MM.1S (cell line): ENCODE results near the gene RFC2.

Source experiments
- DNase-seq: peaks from one replicate; pipeline ENCODE4 v3.0.0-alpha.2; 2015
- H2AFZ ChIP-seq: fragments of 300-600 bp; sonication (generic); 2 replicates; pipeline ENCODE4 v1.6.0; 2016; ENCODE audit warnings: antibody characterized with exemption, low read length
- H3F3A ChIP-seq: fragments of 300-600 bp; sonication (generic); 2 replicates; pipeline ENCODE4 v1.6.1; 2016; ENCODE audit warnings: mild to moderate bottlenecking, antibody characterized with exemption, low read length, moderate library complexity, mixed read lengths; ENCODE audit not compliant: insufficient read depth
- H3K27ac ChIP-seq: fragments of 300-600 bp; sonication (generic); 2 replicates; pipeline ENCODE4 v1.5.1; 2016; ENCODE audit warnings: mild to moderate bottlenecking, low read length
- H3K27me3 ChIP-seq: fragments of 300-600 bp; sonication (generic); replicated peaks from 2 replicates; pipeline ENCODE4 v1.6.0; 2016; ENCODE audit warnings: low read length; ENCODE audit not compliant: insufficient read depth
- H3K36me3 ChIP-seq: fragments of 300-600 bp; sonication (generic); replicated peaks from 2 replicates; pipeline ENCODE4 v1.6.1; 2016; ENCODE audit warnings: mild to moderate bottlenecking, low read length, mixed read lengths; ENCODE audit not compliant: insufficient read depth
- H3K4me1 ChIP-seq: fragments of 300-600 bp; sonication (generic); 2 replicates; pipeline ENCODE4 v1.6.1; 2016; ENCODE audit warnings: low read length, mixed read lengths
- H3K4me2 ChIP-seq: fragments of 300-600 bp; sonication (generic); 2 replicates; pipeline ENCODE4 v1.6.0; 2016; ENCODE audit warnings: low read depth, low read length
- H3K4me3 ChIP-seq: fragments of 300-600 bp; sonication (generic); 2 replicates; pipeline ENCODE4 v1.5.1; 2016; ENCODE audit warnings: low read length, mixed read lengths
- H3K79me2 ChIP-seq: fragments of 300-600 bp; sonication (generic); 2 replicates; pipeline ENCODE4 v1.6.1; 2016; ENCODE audit warnings: mixed run types, low read length, mixed read lengths
- H3K9ac ChIP-seq: fragments of 300-600 bp; sonication (generic); 2 replicates; pipeline ENCODE4 v1.6.1; 2016; ENCODE audit warnings: low read length, mixed read lengths
- H3K9me2 ChIP-seq: fragments of 300-600 bp; sonication (generic); replicated peaks from 2 replicates; pipeline ENCODE4 v1.6.1; 2016; ENCODE audit warnings: mild to moderate bottlenecking, low read length, mixed read lengths; ENCODE audit not compliant: insufficient read depth
- H3K9me3 ChIP-seq: fragments of 300-600 bp; sonication (generic); replicated peaks from 2 replicates; pipeline ENCODE4 v1.6.1; 2016; ENCODE audit warnings: mild to moderate bottlenecking, low read length, mixed read lengths; ENCODE audit not compliant: insufficient read depth
- H4K20me1 ChIP-seq: fragments of 300-600 bp; sonication (generic); 2 replicates; pipeline ENCODE4 v1.6.1; 2016; ENCODE audit warnings: mild to moderate bottlenecking, low read length, moderate library complexity, mixed read lengths; ENCODE audit not compliant: insufficient read depth
- CTCF ChIP-seq: fragments of 300-600 bp; sonication (generic); IDR thresholded peaks from 2 replicates; pipeline ENCODE4 v1.5.1; 2016; ENCODE audit warnings: antibody characterized with exemption, low read length, mixed read lengths
- EZH2 ChIP-seq: fragments of 300-600 bp; sonication (generic); optimal IDR thresholded peaks from 2 replicates; pipeline ENCODE3; 2017; ENCODE audit warnings: low read depth, mild to moderate bottlenecking, antibody characterized with exemption, low read length, mixed read lengths
- EZH2phosphoT487 ChIP-seq: fragments of 300-600 bp; sonication (generic); IDR thresholded peaks from 2 replicates; pipeline ENCODE4 v1.6.1; 2018; ENCODE audit warnings: antibody characterized with exemption, low read length

The RFC2 gene

DNA sequence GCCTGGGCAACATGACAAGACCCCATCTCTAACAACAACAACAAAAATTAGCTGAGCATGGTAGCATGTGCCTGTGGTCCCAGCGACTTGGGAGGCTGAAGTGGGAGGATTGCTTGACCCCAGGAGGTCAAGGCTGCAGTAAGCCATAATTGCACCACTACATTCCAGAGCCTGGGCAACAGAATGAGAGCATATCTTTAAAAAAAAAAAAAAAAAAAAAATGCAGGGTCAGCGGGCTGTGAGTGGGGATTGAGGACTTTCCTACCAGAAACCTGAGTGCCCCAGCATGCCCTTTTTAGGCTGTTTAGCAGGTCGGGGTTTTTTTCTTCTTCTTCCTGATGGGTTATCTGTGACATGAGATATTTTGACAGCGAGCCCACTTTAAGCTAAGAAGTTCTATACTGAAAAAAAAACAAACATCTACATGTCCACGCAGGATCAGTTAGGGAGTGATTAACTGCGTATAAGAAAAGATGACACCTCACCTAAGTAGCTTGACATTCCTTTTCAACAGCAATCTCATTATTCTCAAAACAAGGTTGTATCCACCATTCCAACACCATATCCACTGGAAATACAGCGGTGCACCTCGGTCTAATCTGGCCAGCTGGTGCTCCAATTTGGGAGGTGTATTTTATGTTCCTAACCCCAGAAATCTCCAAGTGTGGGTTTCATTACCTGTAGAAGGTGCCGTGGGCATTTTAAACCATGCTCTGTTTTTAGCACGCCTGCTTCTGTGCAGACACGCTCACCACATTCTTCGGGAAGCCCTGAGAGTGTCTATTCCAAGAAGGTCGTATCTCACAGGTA lies 13.8 kb upstream of the RFC2 start:
- Histone ChIP-seq H3K9me2 (no peaks in the 10 kb centered on the region), H3K9me3 (no peaks in the 10 kb centered on the region), H3K27me3 (0 out of 2 replicates have a peak, but pooled peaks cover 5% of the 10 kb centered on the region), H3K27ac (no peak overlapping the region), H4K20me1 (no peaks in the 10 kb centered on the region), H2AFZ (no peak overlapping the region), H3K79me2 (no peaks in the 10 kb centered on the region), H3K4me3 (no peak overlapping the region), H3K4me2 (no peak overlapping the region), H3K9ac (no peak overlapping the region), H3F3A (no peaks in the 10 kb centered on the region), H3K4me1 (no peaks in the 10 kb centered on the region), H3K36me3 (no peaks in the 10 kb centered on the region)
- DNase-seq, result no peak
- TF ChIP-seq EZH2phosphoT487, result no peak
- no peak for TF ChIP-seq EZH2
- no peak for TF ChIP-seq CTCF

DNA sequence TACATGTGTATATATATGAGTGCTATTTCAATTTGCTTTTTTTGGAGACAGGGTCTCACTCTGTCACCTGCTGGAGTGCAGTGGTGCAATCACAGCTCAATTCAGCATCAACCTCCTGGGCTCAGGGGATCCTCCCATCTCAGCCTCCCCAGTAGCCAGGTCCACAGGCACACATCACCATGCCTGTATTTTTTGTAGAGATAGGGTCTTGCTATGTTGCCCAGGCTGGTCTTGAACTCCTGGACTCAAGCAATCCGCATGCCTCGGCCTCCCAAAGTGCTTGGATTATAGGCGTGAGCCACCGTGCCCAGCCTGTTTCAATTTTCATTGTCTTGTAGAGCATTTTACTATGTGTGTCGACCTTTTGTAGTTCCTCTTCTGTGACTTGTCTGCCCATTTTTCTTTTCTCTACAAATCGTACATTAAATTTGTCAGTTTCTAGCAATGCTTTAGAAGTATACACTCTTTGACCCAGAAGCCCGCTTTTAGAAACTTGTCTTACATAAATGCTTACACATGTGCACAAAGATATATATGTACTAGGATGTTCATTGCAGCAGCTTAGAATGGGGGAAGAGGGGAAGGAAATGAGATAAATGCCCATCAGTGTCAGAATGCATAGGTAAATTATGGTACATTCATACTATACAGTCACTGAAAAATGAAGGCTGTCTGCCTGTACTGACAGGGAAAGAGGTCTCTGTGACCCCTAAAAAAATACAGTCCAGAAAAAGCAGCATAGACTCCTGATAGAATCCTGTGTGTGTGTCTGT lies 12.2 kb upstream of the RFC2 start:
- Histone ChIP-seq H3K4me3 (no peak overlapping the region), H3K4me1 (no peaks in the 10 kb centered on the region), H3K79me2 (no peaks in the 10 kb centered on the region), H3K27ac (no peak overlapping the region), H3K9me3 (no peaks in the 10 kb centered on the region), H3K4me2 (no peak overlapping the region), H3K27me3 (0 out of 2 replicates have a peak, but pooled peaks cover 7% of the 10 kb centered on the region), H3K9ac (no peak overlapping the region), H4K20me1 (no peaks in the 10 kb centered on the region), H2AFZ (no peak overlapping the region), H3K36me3 (no peaks in the 10 kb centered on the region), H3K9me2 (no peaks in the 10 kb centered on the region), H3F3A (no peaks in the 10 kb centered on the region)
- DNase-seq, result no peak
- TF ChIP-seq EZH2phosphoT487 (no peak), CTCF (no peak), EZH2 (no peak)

GRCh38 chr7:74263399-74264120 lies 9.4 kb upstream of the RFC2 start:
- no peak for DNase-seq
- H2AFZ ChIP-seq, result no peak overlapping the region
- no peak overlapping the region for H3K9ac ChIP-seq
- no peak for TF ChIP-seq EZH2phosphoT487
- TF ChIP-seq EZH2, result no peak
- TF ChIP-seq CTCF, result no peak
- no peaks in the 10 kb centered on the region for H3K79me2 ChIP-seq
- H3K36me3 ChIP-seq, result no peaks in the 10 kb centered on the region
- H3F3A ChIP-seq, result no peaks in the 10 kb centered on the region
- no peaks in the 10 kb centered on the region for H3K9me2 ChIP-seq
- H3K27me3 ChIP-seq, result peaks cover 7% of the 10 kb centered on the region; the same call in 1 of the 2 replicates
- H3K9me3 ChIP-seq, result no peaks in the 10 kb centered on the region
- H4K20me1 ChIP-seq, result no peaks in the 10 kb centered on the region
- no peak overlapping the region for H3K4me3 ChIP-seq
- H3K27ac ChIP-seq, result no peak overlapping the region
- no peak overlapping the region for H3K4me2 ChIP-seq
- no peaks in the 10 kb centered on the region for H3K4me1 ChIP-seq
